WI38 (cell line): Measurements from ENCODE around the gene ZBTB7C.

Experiments
- H3K4me3 ChIP-seq: 2 replicates; pipeline ENCODE4 v1.5.1; 2011; ENCODE audit warnings: low read depth, mild to moderate bottlenecking, control low read depth, low read length
- CTCF ChIP-seq: IDR thresholded peaks from 2 replicates; pipeline ENCODE4 v1.5.1; 2012; ENCODE audit warnings: low read depth, mild to moderate bottlenecking, control low read depth, low read length

Gene ZBTB7C

GRCh38 chr18:48296581-48296980 lies 112.6 kb downstream of the ZBTB7C start:
- no peak for TF ChIP-seq CTCF
- H3K4me3 ChIP-seq, result no peak overlapping the region

DNA sequence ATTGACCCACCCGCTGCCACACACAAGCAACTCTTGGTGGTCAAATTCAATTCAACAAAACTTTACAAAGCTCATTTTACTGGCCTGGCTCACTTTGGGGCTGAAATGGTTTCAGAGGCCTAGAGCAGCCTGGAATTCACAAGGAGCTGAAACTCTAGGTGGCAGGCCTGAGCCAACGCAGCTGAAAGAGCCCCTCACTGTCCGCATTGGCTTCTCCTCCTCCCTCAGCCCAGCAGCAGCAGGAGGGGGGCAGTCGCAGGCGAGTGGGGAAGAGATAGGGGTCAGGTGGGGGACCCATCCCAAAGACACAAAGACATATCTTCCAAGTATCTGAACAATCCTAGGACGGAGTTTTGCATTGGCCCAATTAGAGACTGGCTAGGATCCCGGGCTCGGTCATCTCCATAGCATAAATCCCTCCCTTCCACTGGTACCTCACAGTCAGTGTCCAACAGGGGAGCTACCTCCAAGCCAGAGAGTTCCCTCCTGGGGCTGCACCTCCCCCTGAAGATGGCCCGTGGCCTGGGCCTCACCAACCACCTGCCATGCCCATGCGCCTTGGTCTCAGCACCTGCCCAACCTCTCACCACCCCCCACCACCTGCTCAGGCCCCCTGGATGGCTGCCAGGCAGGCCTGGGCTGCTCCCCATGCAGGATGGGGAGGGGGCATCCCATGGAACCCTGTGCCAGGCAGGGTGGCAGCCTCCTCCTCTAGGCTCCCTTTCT lies 113.4 kb downstream of the ZBTB7C start:
- H3K4me3 ChIP-seq, result no peak overlapping the region
- no peak for TF ChIP-seq CTCF

GRCh38 chr18:48294899-48295585 lies 114.1 kb downstream of the ZBTB7C start:
- H3K4me3 ChIP-seq, result no peak overlapping the region
- TF ChIP-seq CTCF, result no peak

- no peak for TF ChIP-seq CTCF
- H3K4me3 ChIP-seq, result no peak overlapping the region
Measured at GRCh38 chr18:48293954-48294898, 115.0 kb downstream of the ZBTB7C start.

GRCh38 chr18:48292782-48293424 lies 116.3 kb downstream of the ZBTB7C start:
- no peak for TF ChIP-seq CTCF

DNA sequence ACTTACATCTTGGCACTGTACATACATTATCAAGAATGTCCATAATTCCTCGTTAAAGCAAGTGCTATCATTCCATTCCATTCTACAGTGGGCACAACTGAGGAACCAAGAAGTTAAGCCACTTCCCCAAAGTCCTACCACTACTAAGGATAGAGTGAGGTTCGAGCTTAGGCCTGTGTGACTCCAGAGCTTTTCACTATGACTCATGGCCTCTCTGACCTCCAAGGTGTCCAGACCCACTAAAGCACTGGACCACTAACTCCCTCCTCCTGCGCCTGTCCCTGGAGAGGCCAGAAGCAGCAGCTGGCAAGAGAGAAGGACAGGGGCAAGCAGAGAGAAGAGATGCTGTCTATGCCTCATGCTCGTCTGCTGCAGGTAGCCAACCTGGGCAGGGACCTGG lies 117.0 kb downstream of the ZBTB7C start:
- TF ChIP-seq CTCF, result no peak
- H3K4me3 ChIP-seq, result no peak overlapping the region

More at GRCh38 chr18:48292782-48293424, 116.3 kb downstream of the ZBTB7C start:
- no peak overlapping the region for H3K4me3 ChIP-seq
